NCI-H446 treated with DMSO at 0.1 percent for 48 hours (cell line): ENCODE data around the gene HIRA.

ENCODE experiments used
- DNase-seq: peaks from one replicate; lab custom pipeline; 2025; lab: John Stamatoyannopoulos, UW

HIRA gene

DNA sequence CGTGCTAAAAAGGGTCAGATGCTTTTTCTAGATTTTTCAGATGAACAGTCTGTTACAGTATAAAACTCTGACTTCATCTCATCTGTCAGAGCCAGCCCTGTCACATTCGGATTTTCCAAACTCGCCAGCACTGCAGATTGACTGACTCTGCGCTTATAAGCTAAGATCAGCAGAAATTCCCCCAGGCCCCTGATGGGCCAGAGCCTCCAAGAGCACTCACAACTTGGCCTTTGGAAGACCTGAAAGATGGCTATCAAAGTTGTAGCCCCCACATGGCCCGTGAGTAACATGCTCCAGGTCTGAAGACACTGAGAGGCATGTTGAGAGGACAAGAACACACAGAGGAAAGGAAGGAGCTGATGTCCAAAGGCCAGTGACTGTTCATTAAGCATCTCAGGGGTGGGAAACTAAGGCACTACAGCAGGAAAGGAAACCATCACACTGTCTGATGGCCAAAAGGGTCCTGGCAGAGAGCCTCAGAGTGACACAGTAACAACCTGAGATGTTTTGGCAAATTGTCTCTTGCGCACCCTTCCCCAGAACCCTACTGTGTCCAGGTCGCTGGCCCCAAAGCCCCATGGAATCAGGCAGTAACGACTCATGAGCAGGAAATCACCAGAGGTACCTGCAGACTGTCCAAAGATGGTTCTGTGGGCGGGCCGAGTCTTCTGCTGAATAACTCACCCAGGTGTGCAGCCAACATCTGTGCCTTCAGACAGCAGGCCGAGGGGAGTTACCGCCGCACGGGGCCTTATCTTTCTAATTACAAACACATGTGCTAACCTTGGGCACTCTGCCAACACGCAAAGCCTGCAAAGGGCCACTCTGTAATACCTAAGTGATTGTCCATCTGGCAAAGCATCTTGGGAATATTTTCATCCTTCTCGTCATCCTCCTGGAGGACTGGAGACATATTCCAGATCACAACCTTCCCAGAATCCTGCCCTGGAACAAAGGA, 23.6 kb downstream of the HIRA start:
- DNase-seq: no peak

GRCh38 chr22:19406846-19407245, 24.7 kb downstream of the HIRA start:
- no peak for DNase-seq

- no peak for DNase-seq
Observed at GRCh38 chr22:19406281-19406811, 25.2 kb downstream of the HIRA start.

DNA sequence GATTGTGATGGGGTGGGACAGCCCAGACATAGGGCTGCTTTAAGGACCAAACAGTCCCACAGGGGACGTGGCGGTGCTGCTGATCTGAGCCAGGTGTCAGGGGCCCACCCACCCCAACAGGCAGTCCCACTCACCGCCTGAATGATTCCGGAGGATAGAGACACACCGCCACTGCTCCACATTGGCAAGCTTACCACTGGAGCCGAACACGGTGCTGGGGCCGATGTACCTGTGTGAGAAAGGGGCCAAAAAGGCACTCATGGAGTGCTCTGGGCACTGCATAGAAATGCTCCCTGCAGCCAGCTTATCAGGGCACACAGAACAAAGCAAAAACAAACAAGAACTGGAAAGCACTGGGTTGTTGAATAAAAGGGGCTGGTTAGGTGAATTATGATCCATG, 25.9 kb downstream of the HIRA start:
- DNase-seq: no peak

- DNase-seq: no peak
Observed at GRCh38 chr22:19405133-19405532, 26.4 kb downstream of the HIRA start.

GRCh38 chr22:19404676-19405075, 26.9 kb downstream of the HIRA start:
- DNase-seq: no peak

DNA sequence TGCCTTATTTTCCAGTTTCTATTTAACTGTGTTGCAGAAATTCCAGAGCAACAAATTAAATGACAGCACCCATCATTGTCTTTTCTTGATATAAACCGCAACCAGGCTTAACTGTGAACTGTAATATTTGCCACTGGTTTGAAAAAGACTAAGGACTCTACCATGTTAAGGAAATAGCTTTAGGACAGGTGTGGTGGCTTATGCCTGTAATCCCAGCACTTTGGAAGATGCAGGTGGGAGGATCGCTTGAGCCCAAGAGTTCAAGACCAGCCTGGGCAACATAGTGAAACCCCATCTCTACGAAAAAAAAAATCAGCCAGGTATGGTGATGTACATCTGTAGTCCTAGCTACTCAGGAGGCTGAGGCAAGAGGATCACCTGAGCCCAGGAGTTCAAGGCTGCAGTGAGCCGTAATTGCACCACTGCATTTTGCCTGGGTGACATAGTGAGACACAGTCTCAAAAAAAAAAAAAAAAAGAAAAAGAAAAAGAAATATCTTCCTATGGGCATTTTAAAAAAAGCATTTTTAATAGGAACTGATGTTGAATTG, 28.8 kb downstream of the HIRA start:
- DNase-seq: no peak

DNA sequence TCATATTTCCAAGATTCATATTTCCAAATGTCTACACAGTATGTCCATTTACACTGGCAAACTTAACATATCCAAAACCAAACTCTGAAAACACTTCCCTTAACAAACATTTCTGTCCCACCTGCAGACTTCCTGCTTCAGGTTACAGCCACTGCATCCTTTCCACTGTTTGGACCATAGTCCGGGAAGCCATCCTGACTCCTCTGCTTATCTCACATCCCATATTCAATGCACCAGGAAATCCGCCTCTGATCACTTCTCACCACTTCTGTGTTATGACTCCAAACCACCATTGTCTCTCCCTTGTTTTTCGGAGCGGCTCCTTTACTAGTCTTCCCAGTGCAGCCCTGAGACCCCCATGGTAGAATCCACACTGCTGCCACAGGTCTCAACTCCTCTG, 30.1 kb downstream of the HIRA start:
- DNase-seq: no peak

- no peak for DNase-seq
Observed at GRCh38 chr22:19400881-19401280, 30.7 kb downstream of the HIRA start.

GRCh38 chr22:19398652-19399051, 32.9 kb downstream of the HIRA start:
- DNase-seq: no peak

- peak; percentile 23 for DNase-seq
Observed at GRCh38 chr22:19398206-19398605, 33.3 kb downstream of the HIRA start.

DNA sequence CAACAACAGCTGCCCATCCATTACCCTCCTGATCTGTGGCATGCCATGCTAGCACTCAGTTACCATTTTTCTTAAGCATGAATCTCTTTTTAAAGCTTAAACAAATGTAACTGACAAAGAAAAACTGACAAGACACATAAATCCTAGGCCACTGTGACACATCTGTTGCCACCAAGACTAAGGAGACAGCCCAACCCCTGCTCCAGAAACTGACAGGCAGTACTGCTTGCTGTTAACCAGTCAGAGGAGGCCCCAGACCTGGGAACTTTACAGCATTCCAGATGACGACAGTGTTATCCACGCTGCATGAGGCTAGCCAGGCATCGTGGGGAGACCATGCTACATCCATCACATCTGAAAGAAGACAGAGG, 33.8 kb downstream of the HIRA start:
- DNase-seq: no peak

DNA sequence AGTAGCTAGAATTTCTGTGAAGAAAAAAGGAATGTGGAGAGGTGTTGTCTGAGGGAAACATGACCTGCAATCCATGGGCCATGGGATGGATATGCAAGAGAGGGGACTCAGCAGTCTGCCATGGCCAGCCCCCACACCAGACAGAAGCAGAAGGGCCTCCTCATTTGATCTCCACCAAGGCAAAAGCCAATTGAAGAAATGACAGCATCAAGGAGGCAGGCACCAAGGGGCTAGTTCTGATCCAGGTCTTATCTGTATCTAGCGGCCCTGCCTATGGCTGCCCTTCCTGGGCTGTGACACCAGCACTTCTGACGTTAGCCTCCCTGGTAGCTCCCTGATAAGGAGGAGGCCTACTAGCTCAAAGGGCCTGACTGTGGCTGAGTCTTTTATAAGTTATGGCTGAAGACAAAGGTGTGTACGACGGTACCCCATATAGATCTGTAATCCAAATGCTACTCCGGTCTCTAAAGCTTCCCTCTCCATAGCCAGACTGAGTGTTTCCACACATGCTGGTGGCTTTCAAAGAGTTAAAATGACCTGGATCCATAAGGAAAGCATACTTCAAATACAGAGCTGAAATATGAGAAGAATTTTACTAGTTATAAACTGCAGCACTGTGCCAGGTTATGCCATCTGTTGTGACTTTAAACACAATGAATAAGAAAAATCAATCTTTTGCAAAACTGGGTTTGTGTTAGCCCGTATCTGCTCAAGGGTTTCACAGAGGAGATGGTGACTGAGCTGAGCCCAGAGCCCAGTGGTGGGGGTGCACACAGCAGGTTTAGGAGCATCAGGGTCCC, 34.4 kb downstream of the HIRA start:
- peak; percentile 21 for DNase-seq

DNA sequence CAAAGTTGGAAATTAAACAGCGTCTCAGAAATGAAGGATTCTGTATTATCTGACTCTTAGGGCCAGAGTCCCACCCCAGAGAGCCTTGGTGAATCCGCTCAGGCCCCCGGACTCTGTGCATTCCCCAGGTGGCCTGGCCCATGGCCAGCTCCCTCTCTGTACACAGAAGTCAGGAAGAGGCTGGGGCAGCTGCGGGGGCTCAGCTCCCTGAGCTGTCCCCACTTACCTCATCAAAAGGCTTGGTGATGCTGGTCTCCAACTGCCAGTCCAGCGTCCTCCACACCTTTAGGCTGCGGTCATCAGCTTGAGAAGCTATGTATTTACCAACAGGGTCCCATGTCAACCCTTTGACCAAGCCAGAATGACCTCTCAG, 35.0 kb downstream of the HIRA start:
- DNase-seq: no peak

DNA sequence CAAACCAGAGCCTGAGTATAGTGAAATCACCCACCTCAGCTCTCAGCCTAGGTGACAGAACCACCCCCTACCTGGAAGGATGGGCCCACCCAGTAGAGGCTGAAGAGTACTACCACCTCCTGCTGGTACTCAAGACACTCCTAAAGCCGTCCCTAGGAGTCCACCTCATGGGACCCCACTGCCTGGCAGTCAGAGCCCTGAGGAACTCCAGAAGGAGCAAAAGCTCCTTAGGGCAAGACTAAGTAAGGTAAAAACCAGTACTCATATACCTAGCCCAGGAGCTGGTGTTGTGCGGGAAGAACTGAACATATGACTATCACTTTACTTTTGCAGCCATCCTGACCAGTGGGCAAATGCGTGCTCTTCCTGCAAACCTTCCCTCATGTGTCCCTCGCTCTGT, 36.3 kb downstream of the HIRA start:
- no peak for DNase-seq

DNA sequence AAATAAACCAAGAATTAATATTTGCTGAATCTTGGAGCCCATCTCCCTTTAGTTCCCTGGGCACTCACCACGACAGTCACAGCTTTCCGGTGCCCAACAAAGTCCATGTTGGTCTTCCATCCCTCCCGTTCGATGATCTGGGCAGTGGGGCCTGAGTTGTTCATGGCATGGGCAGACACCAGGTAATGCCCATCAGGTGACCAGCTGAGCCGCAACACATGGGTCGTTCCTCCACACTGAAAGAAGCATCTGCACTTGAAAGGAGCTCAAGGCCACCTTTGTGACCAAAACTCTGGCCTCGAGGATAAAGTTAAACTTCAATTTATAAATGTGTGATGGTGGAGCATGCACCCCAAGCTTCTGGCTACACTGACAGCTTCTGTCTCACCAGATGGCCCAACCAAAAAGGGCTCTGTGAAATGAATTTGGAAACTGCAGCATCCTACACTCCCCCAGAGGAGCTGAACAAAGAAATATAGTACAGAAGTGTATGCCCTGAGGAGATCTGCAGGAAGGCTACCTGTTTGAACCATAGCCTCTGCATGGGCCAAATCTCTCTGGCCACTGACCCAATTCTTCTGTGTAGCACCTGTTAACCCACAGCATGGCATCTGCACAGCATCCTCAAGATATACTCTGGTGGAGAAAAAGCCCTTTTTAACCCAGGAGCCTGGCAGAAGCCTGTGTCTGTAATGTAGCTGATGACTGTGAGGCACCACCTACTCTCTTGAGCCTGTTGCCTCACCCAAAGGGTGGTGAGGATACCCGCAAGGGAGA, 37.1 kb downstream of the HIRA start:
- DNase-seq: no peak

DNA sequence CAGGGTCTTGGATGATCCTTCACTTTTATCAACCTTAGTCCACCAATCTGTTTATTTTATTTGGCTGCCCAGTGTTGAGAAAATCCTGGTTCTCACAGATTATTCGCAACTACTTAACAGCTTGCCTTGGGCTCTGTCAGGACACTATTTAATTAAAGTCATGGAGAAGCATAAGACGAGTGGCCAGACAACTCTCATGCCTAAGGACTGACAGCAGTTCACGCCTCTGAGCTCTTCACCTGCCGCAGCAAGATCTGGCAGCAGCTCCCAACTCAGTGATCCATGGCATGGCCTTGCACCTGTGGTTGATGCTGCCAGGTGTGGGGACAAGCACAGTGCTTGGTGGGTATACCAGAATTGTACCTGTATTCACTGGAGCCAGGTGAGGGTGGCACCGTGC, 37.8 kb downstream of the HIRA start:
- no peak for DNase-seq

GRCh38 chr22:19387575-19387974, 44.0 kb downstream of the HIRA start:
- no peak for DNase-seq

DNA sequence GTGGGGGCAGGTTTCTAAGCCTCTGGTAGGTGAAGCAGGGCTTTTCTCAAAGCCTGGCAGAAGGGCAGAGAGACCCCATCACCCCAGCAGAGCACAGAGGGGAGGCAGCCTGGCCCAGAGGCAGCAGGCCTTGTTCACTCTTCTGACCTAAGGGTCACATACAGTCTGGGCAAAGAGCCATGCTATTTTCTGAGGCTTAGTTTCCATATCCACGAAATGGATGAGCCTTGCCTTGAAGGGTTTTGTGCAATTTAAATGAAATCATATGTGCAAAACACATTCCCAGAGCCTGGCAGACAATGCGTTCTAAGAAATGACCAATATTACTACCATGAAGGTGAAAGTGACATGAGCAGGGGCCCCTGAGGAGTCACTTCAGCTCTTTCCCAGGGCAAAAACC, 44.5 kb downstream of the HIRA start:
- DNase-seq: no peak

GRCh38 chr22:19386248-19386647, 45.3 kb downstream of the HIRA start:
- no peak for DNase-seq

DNA sequence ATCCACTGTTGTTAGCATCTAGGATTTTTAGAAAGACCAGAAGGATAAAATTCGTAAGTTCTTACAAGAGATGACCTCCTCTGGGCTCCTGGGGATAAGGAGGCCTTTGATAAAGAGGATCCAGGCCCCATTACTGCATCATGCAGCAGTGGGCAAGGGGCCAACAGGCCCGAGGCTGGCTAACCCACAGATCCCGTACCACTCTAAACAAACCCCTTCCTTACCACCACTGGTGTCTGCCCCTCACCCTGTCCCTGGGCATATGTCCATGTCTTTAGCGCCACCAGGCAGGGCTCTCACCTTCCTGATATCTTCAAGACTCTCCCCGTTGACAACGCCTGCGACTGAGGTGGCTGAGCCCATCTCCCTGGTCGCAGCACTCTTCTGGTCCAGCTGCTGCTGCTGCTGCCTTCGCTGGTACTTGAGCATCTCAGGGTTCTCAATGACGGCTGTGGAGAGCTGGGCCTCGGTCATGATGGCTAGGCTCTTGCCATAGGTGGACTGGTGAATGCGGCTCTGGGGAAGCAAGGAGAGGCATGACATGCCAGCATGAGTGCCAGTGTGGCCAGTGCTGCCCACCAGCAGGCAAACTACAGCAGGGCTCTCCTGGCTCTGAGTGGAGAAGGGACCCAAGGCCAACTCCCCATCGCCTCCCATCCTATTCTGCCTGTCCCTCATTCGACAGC, 46.2 kb downstream of the HIRA start:
- DNase-seq: no peak
